Parathyroid adenoma (tissue), 2 donors: Measurements from ENCODE around the gene PLA2G2F.

Source experiments
- H2AFZ ChIP-seq: fragments of 300-600 bp; sonication (generic); one replicate; pipeline ENCODE4 v1.7.0; 2017; ENCODE audit warnings: antibody characterized with exemption, mild to moderate bottlenecking
- H3K27ac ChIP-seq: fragments of 300-600 bp; sonication (generic); one replicate; pipeline ENCODE4 v1.7.0; 2017
- H3K27me3 ChIP-seq: fragments of 300-600 bp; sonication (generic); one replicate; pipeline ENCODE4 v1.7.0; 2017; ENCODE audit warnings: low read length; ENCODE audit not compliant: control insufficient read depth, insufficient read depth
- H3K36me3 ChIP-seq: fragments of 300-600 bp; sonication (generic); one replicate; pipeline ENCODE4 v1.7.0; 2017; ENCODE audit warnings: low read length; ENCODE audit not compliant: control insufficient read depth, insufficient read depth
- H3K4me1 ChIP-seq: fragments of 300-600 bp; sonication (generic); one replicate; pipeline ENCODE4 v1.7.0; 2017; ENCODE audit warnings: control low read depth
- H3K4me2 ChIP-seq: fragments of 300-600 bp; sonication (generic); one replicate; pipeline ENCODE4 v1.7.0; 2017; ENCODE audit warnings: low read length
- H3K4me3 ChIP-seq: fragments of 300-600 bp; sonication (generic); one replicate; pipeline ENCODE4 v1.7.0; 2017; ENCODE audit warnings: low read depth, low read length
- H3K79me2 ChIP-seq: fragments of 300-600 bp; sonication (generic); one replicate; pipeline ENCODE4 v1.7.0; 2017; ENCODE audit warnings: control low read depth
- H3K9ac ChIP-seq: fragments of 300-600 bp; sonication (generic); one replicate; pipeline ENCODE4 v1.7.0; 2017; ENCODE audit warnings: mild to moderate bottlenecking
- H3K9me3 ChIP-seq: fragments of 300-600 bp; sonication (generic); one replicate; pipeline ENCODE4 v1.7.0; 2017; ENCODE audit warnings: low read length; ENCODE audit not compliant: control insufficient read depth
- CTCF ChIP-seq: fragments of 300-600 bp; sonication (generic); IDR thresholded peaks from one replicate; pipeline ENCODE4 v1.7.0; 2017; ENCODE audit warnings: antibody characterized with exemption, mild to moderate bottlenecking
- donor health status: primary hyperparathyroidism.

Gene PLA2G2F

GRCh38 chr1:20150969-20151368 lies 11.8 kb downstream of the PLA2G2F start:
- Histone ChIP-seq H3K79me2 (no peaks in the 10 kb centered on the region), H2AFZ (no peak overlapping the region), H3K9ac (no peak overlapping the region), H3K36me3 (no peaks in the 10 kb centered on the region), H3K27ac (no peak overlapping the region), H3K27me3 (no peaks in the 10 kb centered on the region), H3K9me3 (no peaks in the 10 kb centered on the region), H3K4me1 (no peaks in the 10 kb centered on the region), H3K4me2 (no peak overlapping the region), H3K4me3 (no peak overlapping the region)
- no peak for TF ChIP-seq CTCF

- Histone ChIP-seq H3K9me3 (no peaks in the 10 kb centered on the region), H3K27ac (no peak overlapping the region), H3K27me3 (no peaks in the 10 kb centered on the region), H3K79me2 (no peaks in the 10 kb centered on the region), H3K9ac (no peak overlapping the region), H2AFZ (peak overlapping the region; percentile 60), H3K4me2 (peak overlapping the region; percentile 57), H3K4me1 (no peaks in the 10 kb centered on the region), H3K4me3 (peak overlapping the region; percentile 48), H3K36me3 (no peaks in the 10 kb centered on the region)
- peak; percentile 78 for TF ChIP-seq CTCF
Observed at GRCh38 chr1:20151906-20152598, 12.9 kb downstream of the PLA2G2F start.

- H2AFZ ChIP-seq = peak overlapping the region; percentile 60
- no peaks in the 10 kb centered on the region for H3K36me3 ChIP-seq
- H3K79me2 ChIP-seq = no peaks in the 10 kb centered on the region
- H3K27ac ChIP-seq = no peak overlapping the region
- no peaks in the 10 kb centered on the region for H3K9me3 ChIP-seq
- no peak overlapping the region for H3K9ac ChIP-seq
- H3K27me3 ChIP-seq = no peaks in the 10 kb centered on the region
- no peak overlapping the region for H3K4me3 ChIP-seq
- TF ChIP-seq CTCF = no peak
- no peaks in the 10 kb centered on the region for H3K4me1 ChIP-seq
- H3K4me2 ChIP-seq = no peak overlapping the region
Observed at GRCh38 chr1:20152599-20152930, 13.4 kb downstream of the PLA2G2F start.

GRCh38 chr1:20153000-20153418 lies 13.9 kb downstream of the PLA2G2F start:
- H3K9ac ChIP-seq = no peak overlapping the region
- H3K4me1 ChIP-seq = no peaks in the 10 kb centered on the region
- no peaks in the 10 kb centered on the region for H3K9me3 ChIP-seq
- H3K36me3 ChIP-seq = no peaks in the 10 kb centered on the region
- H3K79me2 ChIP-seq = no peaks in the 10 kb centered on the region
- H3K27me3 ChIP-seq = no peaks in the 10 kb centered on the region
- no peak overlapping the region for H2AFZ ChIP-seq
- H3K27ac ChIP-seq = no peak overlapping the region
- no peak overlapping the region for H3K4me2 ChIP-seq
- no peak for TF ChIP-seq CTCF
- H3K4me3 ChIP-seq = no peak overlapping the region

- H3K4me1 ChIP-seq = no peaks in the 10 kb centered on the region
- H3K27ac ChIP-seq = no peak overlapping the region
- H3K9me3 ChIP-seq = no peaks in the 10 kb centered on the region
- no peak overlapping the region for H3K4me3 ChIP-seq
- no peak overlapping the region for H3K9ac ChIP-seq
- H2AFZ ChIP-seq = peak overlapping the region; percentile 22
- no peak overlapping the region for H3K4me2 ChIP-seq
- H3K79me2 ChIP-seq = no peaks in the 10 kb centered on the region
- H3K27me3 ChIP-seq = no peaks in the 10 kb centered on the region
- H3K36me3 ChIP-seq = no peaks in the 10 kb centered on the region
- TF ChIP-seq CTCF = no peak
Observed at GRCh38 chr1:20154301-20154831, 15.2 kb downstream of the PLA2G2F start.
